ENCODE measurements around the gene UVSSA. TPM values are rescaled to one million over a fixed set of nuclear protein-coding genes. Genes with fewer than 3 reads are reported as not detected.

UVSSA gene
- 2.9 to 5.8 TPM (median 5.4 TPM) in 5 replicates for total RNA-seq (2022; extraction: Qiagen RNA extraction)

DNA sequence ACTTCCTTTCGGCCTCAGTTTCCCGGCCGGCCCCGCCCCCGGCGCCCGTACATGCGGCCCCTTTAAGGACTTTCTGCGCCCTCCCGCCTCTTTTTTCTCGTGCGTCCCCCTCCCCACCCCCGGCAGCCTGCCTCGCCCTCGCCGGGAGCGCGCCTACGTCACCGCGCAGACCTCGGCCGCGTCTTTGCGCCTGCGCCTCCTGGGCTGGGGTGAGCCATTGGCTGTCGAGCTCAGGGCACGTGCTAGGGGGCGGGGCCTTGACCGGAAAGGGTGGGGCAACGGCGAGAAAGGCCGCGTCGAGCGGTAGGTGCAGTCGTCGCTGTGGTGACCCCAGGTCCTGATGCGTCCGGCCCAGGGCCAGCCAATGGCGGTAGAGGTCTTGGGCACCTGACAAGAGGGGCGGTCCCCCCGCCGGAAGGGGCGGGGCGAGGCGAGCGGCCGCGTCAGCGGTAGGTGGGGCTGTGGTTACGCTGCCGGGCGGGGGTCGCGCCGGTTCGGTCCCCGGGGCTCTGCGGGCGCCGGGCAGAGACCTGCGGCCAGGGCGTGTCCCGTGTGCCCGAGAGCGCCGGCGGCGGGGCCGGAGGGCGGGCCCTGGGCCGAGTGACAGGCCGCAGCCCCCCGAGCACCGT, at the start of gene UVSSA:
UVSSA (plus strand) TSS at position 428 of the 629 bp plus-strand sequence. CDS start 884 bp downstream, outside the sequence.

DNA sequence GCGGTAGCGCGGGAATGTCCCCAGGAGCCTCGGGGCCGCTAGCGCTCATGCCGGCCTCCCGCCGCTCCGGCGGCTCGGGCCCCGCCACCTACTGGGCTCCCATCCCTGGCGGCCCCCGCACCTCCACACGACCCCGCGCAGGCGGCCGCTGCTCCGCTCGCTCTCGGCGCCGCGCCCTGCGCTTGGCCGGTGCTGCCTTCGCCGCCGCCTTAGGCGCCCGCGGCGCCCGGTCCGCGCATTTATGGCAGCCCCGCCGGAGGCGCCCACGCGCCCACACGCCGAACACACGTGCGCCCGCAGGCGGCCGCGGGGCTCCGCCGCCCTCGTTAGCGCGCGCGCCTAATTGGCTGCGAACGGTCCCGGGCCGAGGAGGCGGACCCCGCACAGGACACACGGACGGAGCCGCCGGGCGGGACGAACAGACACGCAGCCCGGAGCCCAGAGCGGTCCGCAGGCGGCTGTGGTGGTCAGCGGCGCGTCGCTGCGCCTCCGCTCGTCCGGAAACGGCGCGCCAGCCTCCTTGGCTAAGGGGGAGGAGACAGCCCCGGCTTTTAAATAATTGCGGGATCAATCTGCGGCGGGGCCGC, 59.5 kb downstream of the UVSSA start, which contains the start of gene NKX1-1:
NKX1-1 (minus strand) TSS at position 49 of the 587 bp plus-strand sequence; CDS start at position 49, 0 bp downstream.

Other genes starting within 250 kb of the UVSSA start
- 2.1 to 3.1 TPM (median 2.5 TPM) in 5 replicates for gene RNF212, start 233.6 kb upstream of the UVSSA start, total RNA-seq (2022; extraction: Qiagen RNA extraction)
- 0.10 to 0.47 TPM (median 0.20 TPM) in 5 replicates for gene SPON2, start 174.6 kb upstream of the UVSSA start, total RNA-seq (2022; extraction: Qiagen RNA extraction)
- 70.1 to 97.2 TPM (median 88.6 TPM) in 5 replicates for gene CTBP1, start 98.1 kb upstream of the UVSSA start, total RNA-seq (2022; extraction: Qiagen RNA extraction)
- gene MAEA, start 57.3 kb upstream of the UVSSA start, total RNA-seq (2022; extraction: Qiagen RNA extraction): 58.7 to 69.5 TPM (median 68.7 TPM) in 5 replicates
- gene NKX1-1, start 59.2 kb downstream of the UVSSA start, total RNA-seq (2022; extraction: Qiagen RNA extraction): not detected in 5 replicates